Subcutaneous abdominal adipose tissue (tissue), 5 donors: Measurements from ENCODE around the gene RUNX3.

Source experiments
- H3K27ac ChIP-seq: one replicate; pipeline ENCODE4 v1.7.0; 2013; ENCODE audit warnings: low read depth, mild to moderate bottlenecking, inconsistent platforms, low read length, moderate library complexity
- H3K27me3 ChIP-seq, 5 donors: one replicate each; pipeline ENCODE4 v1.7.0; 2013; ENCODE audit warnings: low read length in 5 of 5, inconsistent platforms in 1 of 5; ENCODE audit not compliant: control insufficient read depth in 5 of 5, insufficient read depth in 4 of 5
- H3K36me3 ChIP-seq, 5 donors: one replicate each; pipeline ENCODE4 v1.7.0; 2013; ENCODE audit warnings: low read length in 5 of 5; ENCODE audit not compliant: control insufficient read depth in 5 of 5, insufficient read depth in 5 of 5
- H3K4me1 ChIP-seq, 5 donors: one replicate each; pipeline ENCODE4 v1.7.0; 2013; ENCODE audit warnings: low read length in 5 of 5, mild to moderate bottlenecking in 3 of 5, moderate library complexity in 1 of 5; ENCODE audit not compliant: control insufficient read depth in 5 of 5, insufficient read depth in 5 of 5
- H3K4me3 ChIP-seq, 5 donors: one replicate each; pipeline ENCODE4 v1.7.0; 2013; ENCODE audit warnings: low read length in 5 of 5, low read depth in 1 of 5
- H3K9ac ChIP-seq, 5 donors: one replicate each; pipeline ENCODE4 v1.7.0; 2013; ENCODE audit warnings: low read length in 5 of 5, mild to moderate bottlenecking in 4 of 5, moderate library complexity in 3 of 5
- H3K9me3 ChIP-seq, 5 donors: one replicate each; pipeline ENCODE4 v1.7.0; 2013; ENCODE audit warnings: low read length in 5 of 5; ENCODE audit not compliant: control insufficient read depth in 5 of 5
- donor health status: healthy.
- donor health status: healthy.
- donor health status: healthy.
- donor health status: healthy.
- donor health status: healthy.

Gene RUNX3

GRCh38 chr1:24857507-24858133, 72.5 kb downstream of the RUNX3 start:
- H3K9me3 ChIP-seq, result no peaks in the 10 kb centered on the region
- H3K36me3 ChIP-seq, result no peaks in the 10 kb centered on the region
- H3K9ac ChIP-seq, result no peak overlapping the region
- H3K4me3 ChIP-seq, result no peak overlapping the region
- no peak overlapping the region for H3K27ac ChIP-seq
- peaks cover 10 to 26% (median 15%) of the 10 kb centered on the region in 5 donors for H3K27me3 ChIP-seq
- H3K4me1 ChIP-seq, result no peaks in the 10 kb centered on the region

DNA sequence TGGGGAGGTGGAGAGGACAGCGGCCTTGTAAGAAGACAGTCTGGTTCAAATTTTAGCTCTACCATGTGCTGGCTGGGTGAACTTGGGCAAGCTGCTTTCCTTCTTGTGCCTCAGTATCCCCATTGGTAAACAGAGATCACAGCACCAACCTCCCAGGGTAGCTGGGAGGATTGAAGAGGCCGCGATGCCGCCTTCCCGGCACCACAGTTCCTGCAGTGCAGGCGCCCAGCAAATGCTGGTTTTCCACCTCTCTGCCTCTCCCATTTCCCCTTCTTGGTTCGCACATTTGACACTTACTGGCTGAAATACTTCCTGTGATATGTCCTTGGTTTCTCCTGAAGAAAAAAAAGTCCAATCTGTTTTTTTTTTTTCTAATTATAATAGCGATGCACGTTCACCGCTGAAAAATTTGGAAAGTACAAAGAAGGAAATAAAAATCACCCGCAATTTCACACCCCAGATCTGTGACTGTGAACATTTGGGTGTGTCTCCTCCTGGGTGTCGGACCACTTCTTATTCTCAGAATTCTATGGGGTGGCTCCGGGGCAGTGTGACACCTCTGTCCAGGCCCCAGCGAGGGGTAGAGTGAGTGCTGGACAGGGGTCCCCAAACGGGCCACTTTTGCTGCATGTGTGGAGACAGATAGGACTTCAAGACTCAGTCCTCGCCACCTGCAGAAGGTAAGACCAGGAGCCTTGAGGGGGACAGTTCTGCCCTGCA, 73.1 kb downstream of the RUNX3 start:
- no peaks in the 10 kb centered on the region for H3K4me1 ChIP-seq
- no peak overlapping the region for H3K4me3 ChIP-seq
- no peak overlapping the region for H3K9ac ChIP-seq
- no peaks in the 10 kb centered on the region for H3K9me3 ChIP-seq
- no peak overlapping the region for H3K27ac ChIP-seq
- peaks cover 7 to 21% (median 14%) of the 10 kb centered on the region in 5 donors for H3K27me3 ChIP-seq
- H3K36me3 ChIP-seq, result no peaks in the 10 kb centered on the region

GRCh38 chr1:24855474-24855873, 74.6 kb downstream of the RUNX3 start:
- Histone ChIP-seq H3K4me3 (no peak overlapping the region), H3K4me1 (no peaks in the 10 kb centered on the region), H3K27ac (no peak overlapping the region), H3K9me3 (no peaks in the 10 kb centered on the region), H3K9ac (no peak overlapping the region), H3K36me3 (no peaks in the 10 kb centered on the region), H3K27me3 (peaks cover 0 to 7% (median 0%) of the 10 kb centered on the region in 5 donors)

DNA sequence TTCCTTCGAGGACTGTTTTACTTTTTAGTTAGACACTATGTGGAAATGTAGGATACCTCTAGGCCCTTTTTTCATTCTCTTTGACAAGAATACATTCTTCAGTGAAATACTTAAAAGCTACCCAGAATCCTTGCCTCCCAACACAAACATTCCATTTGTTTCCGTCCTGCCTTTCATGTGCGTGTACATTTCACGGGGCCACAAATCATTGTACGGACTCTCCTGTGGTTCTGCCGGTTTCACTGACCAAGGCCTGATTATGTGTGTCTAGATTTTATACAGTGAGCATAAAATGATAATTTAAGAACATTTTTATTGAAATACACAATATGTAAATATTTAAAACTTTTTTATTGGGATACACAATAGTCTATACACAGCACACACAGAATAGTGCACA, 76.4 kb downstream of the RUNX3 start:
- Histone ChIP-seq H3K4me3 (no peak overlapping the region), H3K4me1 (peaks cover 0 to 11% (median 7%) of the 10 kb centered on the region in 5 donors), H3K27ac (no peak overlapping the region), H3K27me3 (peaks cover 0 to 7% (median 0%) of the 10 kb centered on the region in 5 donors), H3K9me3 (no peaks in the 10 kb centered on the region), H3K9ac (no peak overlapping the region), H3K36me3 (no peaks in the 10 kb centered on the region)

- Histone ChIP-seq H3K27ac (no peak overlapping the region), H3K9ac (no peak overlapping the region), H3K4me3 (no peak overlapping the region), H3K27me3 (peaks cover 0 to 2% (median 0%) of the 10 kb centered on the region in 5 donors), H3K36me3 (no peaks in the 10 kb centered on the region), H3K4me1 (peaks cover 0 to 23% (median 18%) of the 10 kb centered on the region in 5 donors), H3K9me3 (no peaks in the 10 kb centered on the region)
Observed at GRCh38 chr1:24850328-24850920, 79.7 kb downstream of the RUNX3 start.

DNA sequence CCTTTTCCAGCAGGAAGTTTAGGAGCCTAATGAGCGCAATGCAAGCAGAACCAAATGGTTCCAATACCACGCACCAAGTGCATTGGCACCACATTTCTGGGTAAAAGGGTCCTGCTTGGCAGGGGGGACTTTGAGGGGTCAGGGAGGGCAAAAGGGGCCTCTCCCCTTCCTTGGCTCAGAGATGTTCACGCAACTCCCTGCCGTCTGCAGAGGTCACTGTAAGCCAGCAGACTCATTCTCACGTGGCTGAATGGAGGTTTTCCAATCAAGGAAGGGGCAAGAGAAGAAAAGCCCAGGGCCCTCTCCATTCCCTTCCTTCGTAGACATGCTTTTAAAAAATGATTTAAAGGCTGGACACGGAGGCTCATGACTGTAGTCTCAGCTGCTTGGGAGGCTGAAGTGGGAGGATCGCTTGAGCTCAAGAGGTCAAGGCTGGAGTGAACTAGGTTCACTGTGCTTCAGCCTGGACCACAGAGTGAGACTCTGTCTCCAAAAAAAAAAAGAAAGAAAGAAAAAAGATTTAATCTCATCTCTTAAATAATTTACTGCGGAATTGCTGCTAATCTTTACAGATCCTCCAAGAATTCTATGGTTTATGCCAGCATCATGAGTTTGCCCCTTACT, 80.3 kb downstream of the RUNX3 start:
- Histone ChIP-seq H3K4me1 (peaks cover 0 to 23% (median 18%) of the 10 kb centered on the region in 5 donors), H3K4me3 (no peak overlapping the region), H3K9me3 (no peaks in the 10 kb centered on the region), H3K36me3 (no peaks in the 10 kb centered on the region), H3K9ac (no peak overlapping the region), H3K27ac (no peak overlapping the region), H3K27me3 (no peaks in the 10 kb centered on the region)
